Gastroesophageal sphincter (tissue), 4 donors: Measurements from ENCODE around the gene MMP2. TPM values are rescaled to one million over a fixed set of nuclear protein-coding genes. Genes with fewer than 3 reads are reported as not detected.

Experiments
- ATAC-seq: fragments of 150-250 bp; one replicate; pipeline ENCODE4 v1.9.1; 2016; ENCODE audit warnings: mild to moderate bottlenecking, moderate library complexity
- H3K27ac ChIP-seq, 4 donors: fragments of 200-600 bp; sonication (generic) in 3 of 4; 1 replicate in 3 of 4; 2 replicates in 1 of 4; pipeline ENCODE4 v1.5.1; 2016 to 2019
- H3K27me3 ChIP-seq: fragments of 200-600 bp; sonication (generic); one replicate; pipeline ENCODE4 v1.5.1; 2019
- H3K36me3 ChIP-seq, 2 donors: fragments of 200-600 bp; sonication (generic); one replicate each; pipeline ENCODE4 v1.5.1; 2019; ENCODE audit warnings: control low read depth in 1 of 2
- H3K4me1 ChIP-seq, 3 donors: fragments of 200-600 bp; sonication (generic); 1 replicate in 2 of 3; 2 replicates in 1 of 3; pipeline ENCODE4 v1.5.1; 2016 to 2019; ENCODE audit warnings: control low read depth in 2 of 3
- H3K4me3 ChIP-seq, 2 donors: fragments of 200-600 bp; sonication (generic); one replicate each; pipeline ENCODE4 v1.5.1; 2019; ENCODE audit warnings: mild to moderate bottlenecking in 1 of 2, moderate library complexity in 1 of 2
- H3K9me3 ChIP-seq, 3 donors: fragments of 200-600 bp; sonication (generic); one replicate each; pipeline ENCODE4 v1.5.1; 2017 to 2019; ENCODE audit warnings: control low read depth in 2 of 3
- EP300 ChIP-seq: sonication (generic); formaldehyde crosslinking; IDR thresholded peaks from one replicate; pipeline ENCODE4 v1.6.1; 2017; ENCODE audit warnings: antibody characterized with exemption, mild to moderate bottlenecking
- POLR2A ChIP-seq, 2 donors: fragments of 450-650 bp; IDR thresholded peaks; one replicate each; pipeline ENCODE4 v1.6.1; 2017; ENCODE audit warnings: antibody characterized with exemption in 2 of 2, mild to moderate bottlenecking in 2 of 2, moderate library complexity in 1 of 2
- POLR2AphosphoS5 ChIP-seq: sonication (generic); formaldehyde crosslinking; IDR thresholded peaks from one replicate; pipeline ENCODE4 v1.6.1; 2017; ENCODE audit warnings: antibody characterized with exemption
- WGBS, 2 donors: methylation state at CpG; one replicate each; pipeline ENCODE4 v1.1.5; 2018; ENCODE audit warnings: low coverage in 1 of 2; 5-methylcytosine and 5-hydroxymethylcytosine counted together
- total RNA-seq, 4 donors: library from RNA; depleted of rRNA; stranded (reverse); fragments of >200 nt; gene quantifications; one replicate each; pipeline ENCODE4 v1.1.0, GENCODE V29; 2016
- TF ChIP-seq, protein P1 (sequence below), 4 experiments: fragments of 200-600 bp in 2 of 4; fragments of 450-650 bp in 2 of 4; sonication (generic) in 1 of 4; IDR thresholded peaks; one replicate each; pipeline ENCODE4 v1.5.1; 2017 to 2019; ENCODE audit warnings: antibody characterized with exemption in 4 of 4, mild to moderate bottlenecking in 2 of 4, moderate library complexity in 2 of 4

Gene MMP2
- total RNA-seq, 4 donors from 2014 or later = 155 to 309 (median 265) TPM

DNA sequence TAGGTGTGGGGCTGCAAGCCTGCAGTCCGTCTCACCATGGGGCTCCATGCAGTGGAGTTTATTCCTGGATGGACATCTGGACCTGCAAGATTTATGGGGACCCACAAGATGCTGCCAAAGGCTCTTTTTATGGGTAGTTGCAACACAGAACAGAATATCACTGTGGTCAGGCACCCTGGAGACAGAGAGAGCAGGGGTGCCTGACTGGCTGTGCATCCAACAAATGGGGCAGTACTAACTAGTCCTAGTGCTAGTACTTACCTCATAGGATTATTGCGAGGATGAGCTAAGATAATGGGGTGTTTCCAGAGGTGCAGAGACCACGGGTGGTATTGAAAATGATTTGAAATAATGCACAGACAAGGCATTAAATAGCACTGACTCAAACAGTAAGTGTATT lies 42.4 kb upstream of the MMP2 start:
- peaks cover 17% of the 10 kb centered on the region for H3K27me3 ChIP-seq
- TF ChIP-seq, protein P1, sequence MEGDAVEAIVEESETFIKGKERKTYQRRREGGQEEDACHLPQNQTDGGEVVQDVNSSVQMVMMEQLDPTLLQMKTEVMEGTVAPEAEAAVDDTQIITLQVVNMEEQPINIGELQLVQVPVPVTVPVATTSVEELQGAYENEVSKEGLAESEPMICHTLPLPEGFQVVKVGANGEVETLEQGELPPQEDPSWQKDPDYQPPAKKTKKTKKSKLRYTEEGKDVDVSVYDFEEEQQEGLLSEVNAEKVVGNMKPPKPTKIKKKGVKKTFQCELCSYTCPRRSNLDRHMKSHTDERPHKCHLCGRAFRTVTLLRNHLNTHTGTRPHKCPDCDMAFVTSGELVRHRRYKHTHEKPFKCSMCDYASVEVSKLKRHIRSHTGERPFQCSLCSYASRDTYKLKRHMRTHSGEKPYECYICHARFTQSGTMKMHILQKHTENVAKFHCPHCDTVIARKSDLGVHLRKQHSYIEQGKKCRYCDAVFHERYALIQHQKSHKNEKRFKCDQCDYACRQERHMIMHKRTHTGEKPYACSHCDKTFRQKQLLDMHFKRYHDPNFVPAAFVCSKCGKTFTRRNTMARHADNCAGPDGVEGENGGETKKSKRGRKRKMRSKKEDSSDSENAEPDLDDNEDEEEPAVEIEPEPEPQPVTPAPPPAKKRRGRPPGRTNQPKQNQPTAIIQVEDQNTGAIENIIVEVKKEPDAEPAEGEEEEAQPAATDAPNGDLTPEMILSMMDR (IDR thresholded peaks at IDR 0.05) = no peak
- TF ChIP-seq POLR2AphosphoS5 = no peak
- no peak for TF ChIP-seq POLR2A (IDR thresholded peaks at IDR 0.05)
- no peak for TF ChIP-seq EP300
- H3K9me3 ChIP-seq = no peaks in the 10 kb centered on the region
- peaks cover 0 to 2% (median 0%) of the 10 kb centered on the region in 3 donors for H3K4me1 ChIP-seq
- H3K27ac ChIP-seq = no peak overlapping the region
- H3K4me3 ChIP-seq = no peak overlapping the region
- no peaks in the 10 kb centered on the region for H3K36me3 ChIP-seq
- no peak for ATAC-seq
- 85 to 90% methylated on average over 3 of the region's 3 CpGs for WGBS, 2 donors

DNA sequence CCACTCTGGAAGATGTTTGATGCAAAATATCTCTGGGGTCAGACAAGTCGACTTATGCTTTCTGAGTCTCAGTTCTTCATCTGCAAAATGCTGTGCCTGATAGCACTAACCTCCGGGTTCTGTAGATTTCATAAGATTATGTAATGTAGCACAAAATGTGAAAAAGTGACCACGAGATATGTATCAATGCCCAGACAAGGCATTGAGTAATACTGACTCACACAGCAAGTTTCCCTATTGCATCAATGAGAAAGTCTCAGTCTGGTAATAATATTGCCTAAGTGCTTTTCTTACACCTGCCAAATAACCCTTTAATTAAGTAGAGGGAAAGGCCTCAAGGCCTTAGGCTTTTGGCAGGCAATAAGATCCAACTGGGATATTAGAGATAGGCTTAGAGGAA lies 41.4 kb upstream of the MMP2 start:
- no peaks in the 10 kb centered on the region for H3K9me3 ChIP-seq
- no peak for TF ChIP-seq EP300
- no peak for TF ChIP-seq POLR2A (IDR thresholded peaks at IDR 0.05)
- peak; percentile 56 for TF ChIP-seq POLR2AphosphoS5
- TF ChIP-seq, protein P1 (IDR thresholded peaks at IDR 0.05) = no peak
- peaks cover 15% of the 10 kb centered on the region for H3K27me3 ChIP-seq
- peaks cover 0 to 2% (median 0%) of the 10 kb centered on the region in 3 donors for H3K4me1 ChIP-seq
- 33 to 57% methylated on average over 1 to 3 of the region's 3 CpGs for WGBS, 2 donors
- ATAC-seq = peak; percentile 83
- no peak overlapping the region for H3K4me3 ChIP-seq
- H3K27ac ChIP-seq = peak overlapping the region in 2 of 4 donors; percentile 37 to 40
- no peaks in the 10 kb centered on the region for H3K36me3 ChIP-seq

- TF ChIP-seq POLR2A (IDR thresholded peaks at IDR 0.05) (no peak), POLR2AphosphoS5 (no peak), EP300 (no peak)
- TF ChIP-seq, protein P1 (IDR thresholded peaks at IDR 0.05) = no peak
- Histone ChIP-seq H3K9me3 (no peaks in the 10 kb centered on the region), H3K4me3 (no peak overlapping the region), H3K36me3 (no peaks in the 10 kb centered on the region), H3K27ac (peak overlapping the region in 2 of 4 donors; percentile 37 to 40), H3K27me3 (peaks cover 15% of the 10 kb centered on the region), H3K4me1 (peaks cover 0 to 2% (median 0%) of the 10 kb centered on the region in 3 donors)
- ATAC-seq = no peak
Observed at GRCh38 chr16:55438281-55438680, 40.7 kb upstream of the MMP2 start.

DNA sequence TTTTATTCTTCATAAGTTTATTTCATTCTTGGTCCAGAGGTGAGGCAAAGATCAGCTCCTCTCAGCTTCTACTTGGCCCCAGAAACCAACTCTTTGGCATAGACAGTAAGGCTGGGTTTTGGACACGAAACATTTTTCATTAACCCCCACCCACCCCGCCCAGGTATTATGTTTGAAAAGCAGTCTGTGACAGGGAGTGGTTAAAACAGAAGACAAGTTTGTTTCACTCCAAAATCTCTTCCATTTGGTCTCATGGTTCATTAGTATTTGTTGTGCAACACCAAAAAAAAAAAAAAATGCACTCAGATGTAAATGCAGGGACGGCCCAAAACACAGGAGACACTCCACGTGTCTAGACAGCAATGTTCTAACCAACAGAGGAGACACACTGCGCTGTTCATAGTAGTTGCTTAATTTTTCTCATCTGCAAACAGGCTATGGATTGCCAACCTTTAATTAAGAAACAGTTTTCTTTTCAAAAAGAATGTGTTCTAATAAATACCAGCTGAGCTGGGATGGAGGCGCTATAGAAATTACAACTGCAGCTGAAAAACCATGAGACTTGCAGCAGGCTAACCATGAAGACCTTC lies 39.8 kb upstream of the MMP2 start:
- H3K9me3 ChIP-seq = no peaks in the 10 kb centered on the region
- TF ChIP-seq, protein P1 (IDR thresholded peaks at IDR 0.05) = no peak
- TF ChIP-seq POLR2A (IDR thresholded peaks at IDR 0.05) (no peak), POLR2AphosphoS5 (no peak)
- no peaks in the 10 kb centered on the region for H3K36me3 ChIP-seq
- peak; percentile 82 for ATAC-seq
- no peak overlapping the region for H3K4me3 ChIP-seq
- 68 to 82% methylated on average over 6 of the region's 6 CpGs for WGBS, 2 donors
- peaks cover 11% of the 10 kb centered on the region for H3K27me3 ChIP-seq
- peak overlapping the region in 1 of 4 donors; percentile 31 for H3K27ac ChIP-seq
- H3K4me1 ChIP-seq = peaks cover 0 to 2% (median 0%) of the 10 kb centered on the region in 3 donors
